GM21447 (cell line): Measurements from ENCODE around the gene SLC25A47.

Source experiments
- ATAC-seq: cut with Tn5 transposase; IDR thresholded peaks from one replicate; pipeline ENCODE4 v1.9.1; 2021; ENCODE audit not compliant: unreplicated experiment

Gene SLC25A47

DNA sequence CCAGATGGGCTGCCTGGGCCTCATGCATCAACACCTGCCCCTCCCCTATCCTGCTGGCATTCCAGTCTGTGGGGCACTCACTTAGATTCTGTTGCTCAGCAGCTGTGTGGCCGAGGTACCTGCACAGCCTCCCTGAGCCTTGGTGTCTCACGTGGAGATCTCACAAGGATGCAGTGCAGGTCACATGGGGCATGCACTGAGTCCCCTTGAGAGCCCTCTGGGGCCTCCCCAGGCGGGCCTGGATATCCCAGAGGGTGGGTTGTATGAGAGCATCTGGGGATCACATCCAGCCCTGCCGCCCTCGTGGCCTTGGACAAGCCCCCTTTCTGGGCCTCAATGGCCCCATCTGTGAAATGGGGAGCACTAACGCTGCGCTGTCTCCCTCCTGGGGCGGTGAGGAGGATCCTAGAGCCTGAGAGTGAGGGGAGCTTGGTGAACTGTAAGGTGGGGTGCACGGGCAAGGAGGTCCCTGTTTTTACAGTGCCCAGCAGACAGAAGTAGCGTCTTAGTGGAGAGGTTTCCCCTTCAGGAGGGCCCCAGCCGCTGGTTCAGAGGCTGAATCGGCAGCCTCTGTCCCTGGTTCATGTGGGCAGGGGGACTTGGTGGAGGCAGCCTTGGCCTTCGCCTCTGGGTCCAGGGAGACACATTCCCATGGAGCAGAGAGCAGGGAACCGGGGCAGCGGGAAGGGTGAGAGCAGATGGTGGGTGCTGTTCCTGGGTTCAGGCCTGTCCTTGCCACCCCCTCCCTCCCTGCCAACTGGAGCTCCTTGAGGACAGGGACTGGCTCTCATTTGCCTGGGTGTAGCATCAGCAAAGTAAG, 791 bp upstream of the SLC25A47 start:
- ATAC-seq = no peak

DNA sequence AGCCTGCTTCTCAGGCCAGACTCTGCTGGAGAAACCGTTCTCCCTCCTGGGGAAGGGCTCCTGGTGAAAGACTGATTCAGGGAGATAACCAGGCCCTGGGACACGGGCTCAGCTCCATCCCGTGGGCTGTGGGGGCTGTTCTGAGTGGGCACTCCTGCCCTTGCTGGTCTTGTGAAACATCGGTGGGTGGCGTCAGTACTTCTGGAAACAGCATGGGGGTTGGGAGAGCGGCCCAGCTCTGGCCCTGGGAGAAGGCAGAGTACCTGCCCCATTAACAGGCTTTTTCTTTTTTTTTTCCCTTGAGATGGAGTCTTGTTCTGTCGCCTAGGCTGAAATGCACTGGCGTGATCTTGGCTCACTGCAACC, 786 bp downstream of the SLC25A47 start:
- ATAC-seq = no peak

DNA sequence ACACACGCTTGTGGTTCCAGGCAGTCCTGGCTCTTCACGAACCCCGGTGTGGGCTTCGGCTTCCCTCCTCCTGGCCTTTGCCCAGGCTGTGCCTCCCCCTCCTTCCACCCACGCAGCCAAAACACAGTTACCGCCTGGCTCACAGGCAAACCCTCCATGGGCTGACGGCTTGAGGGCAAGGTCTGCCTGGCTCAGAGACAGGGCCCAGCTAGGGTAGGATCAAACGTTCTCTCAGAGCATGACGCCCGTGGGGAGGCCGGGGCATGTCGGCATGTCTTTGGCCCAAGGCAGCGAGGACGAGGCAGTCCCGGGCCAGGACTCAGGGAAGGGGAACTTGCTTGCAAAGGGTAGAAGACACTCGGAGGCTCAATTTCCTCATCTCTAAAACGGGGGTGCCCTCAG, 2.1 kb downstream of the SLC25A47 start:
- no peak for ATAC-seq

DNA sequence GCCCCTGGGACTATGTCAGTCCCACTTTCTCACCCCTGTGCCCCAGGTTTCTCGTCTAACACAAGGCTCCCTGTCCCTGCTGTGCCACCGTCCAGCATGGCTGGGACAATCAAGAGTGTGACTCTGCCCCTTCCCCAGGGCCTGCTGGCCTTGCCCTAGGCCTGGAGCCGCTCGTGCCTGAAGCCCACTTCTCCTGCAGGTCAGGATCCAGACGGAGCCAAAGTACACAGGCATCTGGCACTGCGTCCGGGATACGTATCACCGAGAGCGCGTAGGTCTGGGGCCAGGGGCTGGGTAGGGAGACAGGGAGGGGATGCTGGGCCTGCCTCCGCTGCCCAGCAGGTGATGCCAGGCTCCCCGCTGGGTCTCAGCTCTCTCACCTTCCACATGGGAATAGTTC, 2.8 kb downstream of the SLC25A47 start:
- ATAC-seq = no peak

DNA sequence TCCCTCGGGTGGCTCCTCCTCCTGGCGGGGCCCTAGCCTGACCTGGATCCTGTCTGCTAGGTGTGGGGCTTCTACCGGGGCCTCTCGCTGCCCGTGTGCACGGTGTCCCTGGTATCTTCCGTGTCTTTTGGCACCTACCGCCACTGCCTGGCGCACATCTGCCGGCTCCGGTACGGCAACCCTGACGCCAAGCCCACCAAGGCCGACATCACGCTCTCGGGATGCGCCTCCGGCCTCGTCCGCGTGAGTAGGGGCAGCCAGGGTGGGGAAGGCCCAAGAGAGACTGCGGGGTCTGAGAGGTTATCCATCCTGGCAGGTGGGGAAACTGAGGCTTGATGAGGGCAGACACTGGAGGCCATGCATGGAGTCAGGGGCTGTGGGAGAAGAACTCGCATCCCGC, 4.0 kb downstream of the SLC25A47 start:
- no peak for ATAC-seq

DNA sequence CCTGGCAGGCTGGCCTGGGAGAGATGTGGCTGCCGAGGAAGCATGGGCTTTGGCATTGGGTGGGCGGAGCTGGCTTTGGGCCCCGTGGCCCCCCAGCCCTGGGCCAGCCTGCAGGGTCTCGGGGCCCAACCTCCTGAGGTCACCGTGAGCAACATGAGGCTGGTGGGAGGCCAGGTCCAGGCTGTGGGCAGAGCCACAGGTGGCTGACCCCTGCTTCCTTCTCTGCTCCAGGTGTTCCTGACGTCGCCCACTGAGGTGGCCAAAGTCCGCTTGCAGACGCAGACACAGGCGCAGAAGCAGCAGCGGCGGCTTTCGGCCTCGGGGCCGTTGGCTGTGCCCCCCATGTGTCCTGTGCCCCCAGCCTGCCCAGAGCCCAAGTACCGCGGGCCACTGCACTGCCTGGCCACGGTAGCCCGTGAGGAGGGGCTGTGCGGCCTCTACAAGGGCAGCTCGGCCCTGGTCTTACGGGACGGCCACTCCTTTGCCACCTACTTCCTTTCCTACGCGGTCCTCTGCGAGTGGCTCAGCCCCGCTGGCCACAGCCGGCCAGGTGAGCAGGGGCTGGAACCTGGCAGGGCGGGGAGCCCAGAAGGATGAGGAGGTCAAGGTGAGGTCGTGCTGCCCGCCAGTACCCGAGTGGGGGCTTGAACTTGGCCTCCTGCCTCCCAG, 5.5 kb downstream of the SLC25A47 start:
- no peak for ATAC-seq

DNA sequence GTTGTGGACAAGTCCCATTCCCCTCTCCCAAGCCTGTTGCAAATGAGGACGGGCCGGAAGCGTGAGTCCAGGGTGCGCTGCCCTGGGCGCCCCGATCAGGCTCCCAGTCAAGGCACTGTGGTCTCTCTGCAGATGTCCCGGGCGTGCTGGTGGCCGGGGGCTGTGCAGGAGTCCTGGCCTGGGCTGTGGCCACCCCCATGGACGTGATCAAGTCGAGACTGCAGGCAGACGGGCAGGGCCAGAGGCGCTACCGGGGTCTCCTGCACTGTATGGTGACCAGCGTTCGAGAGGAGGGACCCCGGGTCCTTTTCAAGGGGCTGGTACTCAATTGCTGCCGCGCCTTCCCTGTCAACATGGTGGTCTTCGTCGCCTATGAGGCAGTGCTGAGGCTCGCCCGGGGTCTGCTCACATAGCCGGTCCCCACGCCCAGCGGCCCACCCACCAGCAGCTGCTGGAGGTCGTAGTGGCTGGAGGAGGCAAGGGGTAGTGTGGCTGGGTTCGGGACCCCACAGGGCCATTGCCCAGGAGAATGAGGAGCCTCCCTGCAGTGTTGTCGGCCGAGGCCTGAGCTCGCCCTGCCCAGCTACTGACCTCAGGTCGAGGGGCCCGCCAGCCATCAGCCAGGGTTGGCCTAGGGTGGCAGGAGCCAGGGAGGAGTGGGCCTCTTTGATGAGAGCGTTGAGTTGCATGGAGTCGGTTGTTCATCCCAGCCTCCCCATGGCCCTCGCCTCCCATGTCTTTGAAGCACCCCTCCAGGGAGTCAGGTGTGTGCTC, 6.3 kb downstream of the SLC25A47 start:
- ATAC-seq = no peak

DNA sequence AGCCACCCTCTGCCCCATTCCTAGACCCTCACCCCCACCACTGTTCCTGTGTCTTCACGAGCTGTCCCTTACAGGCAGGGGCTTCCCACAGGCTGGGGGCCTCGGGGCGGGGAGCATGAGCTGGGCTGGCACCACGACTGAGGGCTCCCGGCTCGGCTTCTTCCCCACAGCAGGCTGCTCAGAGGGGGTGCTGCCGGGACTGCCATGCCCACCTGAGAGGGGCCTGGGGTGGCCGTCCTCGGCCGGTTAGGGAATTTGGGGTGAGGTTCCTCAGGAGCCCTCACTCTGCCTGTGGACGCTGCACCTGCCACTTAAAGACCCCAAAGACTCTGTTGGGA, 6.8 kb downstream of the SLC25A47 start:
- no peak for ATAC-seq

DNA sequence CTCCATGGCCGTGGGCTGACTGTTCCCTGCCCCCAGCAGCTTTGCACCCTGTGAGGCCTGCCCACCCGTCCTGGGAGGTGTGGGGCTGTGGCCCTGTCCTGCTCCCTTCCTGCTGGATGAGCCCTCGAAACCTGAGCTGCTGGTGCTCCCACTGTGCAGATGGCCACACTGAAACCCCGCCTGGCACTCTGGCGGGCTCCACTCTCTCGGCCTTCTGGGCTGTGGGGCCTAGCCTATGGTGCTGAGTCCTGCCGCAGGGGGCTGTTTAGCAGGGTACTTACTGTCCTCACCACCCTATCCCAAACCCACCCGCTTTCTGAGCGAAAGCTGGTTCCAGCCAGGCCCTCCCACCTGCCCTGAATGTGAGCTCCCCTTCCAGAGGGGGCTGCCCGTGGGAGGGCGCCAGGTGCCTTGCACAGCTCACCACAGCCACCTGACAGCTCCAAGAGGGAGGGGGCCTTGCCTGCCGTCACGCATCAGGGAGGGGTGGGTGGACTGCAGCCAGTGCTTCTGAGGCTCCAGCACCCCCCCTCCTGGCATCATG, 7.3 kb downstream of the SLC25A47 start:
- no peak for ATAC-seq

DNA sequence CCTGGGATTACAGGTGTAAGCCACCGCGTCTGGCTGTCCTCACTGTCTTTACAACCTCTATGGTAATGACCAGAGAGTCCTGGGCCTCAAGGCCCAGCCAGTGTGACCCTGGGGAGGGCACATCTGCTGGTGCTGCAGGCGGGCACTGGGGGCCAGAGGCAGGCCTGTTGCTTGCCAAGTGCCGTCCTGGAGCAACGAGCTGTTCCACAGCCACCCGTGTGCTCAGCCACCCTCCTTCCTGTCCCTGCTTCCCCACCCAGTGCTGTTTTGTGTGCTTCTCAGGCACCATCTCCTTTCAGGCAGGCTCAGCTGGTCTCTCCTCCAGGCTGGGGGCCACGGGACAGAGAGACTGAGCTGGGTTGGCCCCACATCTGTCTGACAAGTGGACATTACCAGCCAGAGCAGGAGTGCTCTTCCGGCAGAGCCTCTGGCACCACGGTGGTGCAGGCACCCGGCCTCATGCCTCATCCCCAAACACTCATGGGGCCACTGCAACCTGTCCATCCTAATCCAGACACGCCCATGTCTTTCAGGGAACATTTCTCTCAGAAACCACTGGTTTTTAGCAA, 9.0 kb downstream of the SLC25A47 start:
- no peak for ATAC-seq

DNA sequence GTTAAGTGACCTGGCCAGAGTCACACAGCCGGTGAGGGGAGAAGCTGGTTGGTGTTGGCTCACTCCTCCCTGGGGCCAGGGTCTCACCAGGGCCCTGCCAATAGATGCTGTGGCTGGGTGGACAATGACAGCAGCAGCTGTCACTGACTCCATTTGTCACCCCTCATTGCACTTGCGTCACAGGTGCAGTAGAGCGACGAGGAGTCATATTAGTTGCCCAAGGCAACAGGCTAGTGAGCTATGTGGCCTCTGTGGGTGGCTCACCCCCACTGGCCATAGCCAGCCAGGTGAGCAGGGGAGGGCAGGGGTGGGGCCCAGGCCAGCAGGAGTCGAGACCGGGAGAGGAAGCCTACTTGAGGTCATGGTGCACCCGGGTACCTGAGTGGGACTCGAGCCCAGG, 9.7 kb downstream of the SLC25A47 start:
- peak; percentile 55 for ATAC-seq

DNA sequence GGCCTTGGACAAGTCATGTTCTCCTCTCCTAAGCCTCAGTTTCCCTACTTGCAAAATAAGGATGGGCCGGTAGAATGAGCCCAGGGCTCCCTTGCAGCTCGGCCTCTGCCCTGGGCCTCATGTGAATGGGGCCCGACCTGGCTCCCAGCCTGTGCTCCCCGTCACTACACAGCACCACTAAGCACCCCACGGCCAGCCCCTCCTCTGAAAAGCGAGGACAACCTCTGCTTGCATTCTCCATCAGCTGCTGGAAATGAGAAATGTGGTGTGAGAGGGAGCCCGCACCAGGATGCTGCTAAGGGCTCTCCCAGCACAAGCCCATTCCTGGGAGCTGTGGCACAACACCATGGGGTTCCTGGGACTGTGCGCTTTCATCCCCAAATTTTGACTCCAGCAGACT, 10.2 kb downstream of the SLC25A47 start:
- ATAC-seq = no peak

DNA sequence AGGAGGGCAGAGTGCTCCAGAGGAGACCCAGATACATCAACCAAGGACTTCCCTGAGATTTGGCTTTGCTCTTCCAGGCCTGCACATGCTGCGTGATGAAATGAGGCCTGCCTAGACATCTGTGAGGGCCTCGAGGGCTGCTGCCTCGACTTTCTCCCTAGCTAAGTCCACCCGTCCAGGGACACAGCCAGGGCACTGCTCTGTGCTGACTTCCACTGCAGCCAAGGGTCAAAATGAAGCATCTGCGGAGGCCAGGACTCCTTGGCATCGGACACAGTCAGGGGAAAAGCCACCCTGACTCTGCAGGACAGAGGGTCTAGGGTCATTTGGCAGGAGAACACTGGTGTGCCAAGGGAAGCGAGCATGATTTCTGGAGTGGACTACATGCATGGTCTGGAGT, 10.7 kb downstream of the SLC25A47 start:
- ATAC-seq = no peak

DNA sequence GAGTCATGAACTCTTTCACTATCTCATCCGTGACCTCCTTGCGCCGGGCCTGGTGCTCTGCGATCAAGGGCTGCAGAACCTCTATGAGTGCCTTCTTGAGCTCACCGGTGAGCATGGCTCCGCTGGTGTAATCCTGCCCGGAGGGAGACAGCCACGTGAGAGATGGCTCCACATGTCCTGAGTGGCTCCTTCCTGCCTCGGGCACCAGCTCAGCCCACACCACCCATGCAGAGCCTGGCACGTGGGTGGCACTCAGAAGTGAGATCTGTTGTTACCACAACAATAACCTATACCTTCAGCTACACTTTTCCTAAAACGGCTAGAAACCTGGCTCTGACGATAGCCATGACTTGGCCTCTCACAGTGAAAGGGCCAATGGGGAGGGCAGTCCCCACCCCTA, 11.8 kb downstream of the SLC25A47 start:
- ATAC-seq = no peak

DNA sequence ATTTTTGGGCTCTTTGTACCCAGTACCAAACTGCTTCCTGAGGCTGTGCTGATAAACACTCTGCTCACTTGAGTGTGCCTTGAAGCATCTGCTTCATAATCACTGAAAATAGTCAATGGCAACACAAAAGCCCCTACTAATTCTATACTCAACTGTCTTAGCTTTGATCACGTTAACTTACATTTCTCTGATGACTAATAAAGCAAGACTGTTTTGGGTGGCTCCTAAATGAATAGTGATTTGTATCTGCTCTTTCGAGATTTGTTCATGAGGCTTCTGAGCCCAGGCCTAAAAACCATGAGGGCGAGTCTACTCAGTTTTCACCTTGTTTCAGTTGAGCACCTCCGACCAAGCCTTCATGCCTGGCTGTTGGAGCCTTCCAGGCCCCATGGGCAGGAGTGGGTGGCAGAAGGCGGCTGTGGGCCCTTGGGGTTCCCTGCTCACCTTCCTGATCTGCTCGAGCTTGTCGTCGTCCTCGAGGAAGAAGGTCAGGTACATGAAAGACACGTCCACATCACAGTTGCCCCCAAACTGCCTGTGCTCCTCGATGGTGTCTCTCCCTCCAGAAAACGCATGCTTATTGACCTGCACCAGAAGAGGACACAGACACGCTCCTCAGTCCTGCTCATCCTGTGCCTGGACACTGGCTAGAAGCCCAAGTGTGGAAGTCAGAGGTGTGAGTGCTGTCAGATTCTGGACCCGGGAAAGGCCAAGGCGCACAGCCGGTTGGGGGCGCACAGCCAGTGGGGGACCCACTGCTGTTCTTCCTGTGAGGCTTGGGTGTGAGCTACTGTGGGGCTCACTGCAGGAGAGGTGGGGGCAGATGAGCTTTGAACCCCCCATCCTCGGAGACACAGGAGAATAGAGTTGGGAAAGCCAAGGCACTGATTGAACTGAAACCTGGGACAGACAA, 13.7 kb downstream of the SLC25A47 start:
- ATAC-seq = no peak

DNA sequence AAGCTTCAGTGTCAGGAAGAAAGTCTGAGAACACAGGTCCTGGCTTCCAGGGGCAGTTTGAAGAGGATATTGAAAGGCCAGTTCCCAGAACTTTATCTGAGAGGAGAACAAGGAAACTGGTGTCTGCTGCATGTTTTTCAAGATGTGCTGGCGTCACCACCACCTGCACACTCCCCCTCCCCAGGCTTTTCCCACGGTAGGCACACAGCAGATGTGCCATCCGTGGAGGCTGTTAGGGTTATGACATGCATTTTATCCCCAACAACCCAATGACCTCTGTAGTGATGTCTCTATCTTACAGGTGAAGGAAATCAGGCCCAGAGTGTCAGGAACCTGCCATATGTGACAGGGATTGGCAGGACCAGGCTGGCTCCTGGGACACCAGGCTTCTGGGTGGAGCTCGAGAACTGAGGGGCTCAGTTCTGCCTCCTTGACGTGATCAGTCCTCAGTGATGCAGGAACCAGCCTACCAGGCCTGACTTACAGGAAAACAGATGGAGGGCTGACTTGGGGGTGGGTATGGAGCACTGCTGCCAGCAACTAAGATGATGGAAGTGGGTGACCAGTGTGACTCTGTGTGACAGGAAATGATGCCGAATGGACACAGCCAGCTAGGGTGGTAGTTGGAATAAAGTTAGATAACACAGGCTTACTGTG, 16.8 kb downstream of the SLC25A47 start:
- ATAC-seq = no peak

DNA sequence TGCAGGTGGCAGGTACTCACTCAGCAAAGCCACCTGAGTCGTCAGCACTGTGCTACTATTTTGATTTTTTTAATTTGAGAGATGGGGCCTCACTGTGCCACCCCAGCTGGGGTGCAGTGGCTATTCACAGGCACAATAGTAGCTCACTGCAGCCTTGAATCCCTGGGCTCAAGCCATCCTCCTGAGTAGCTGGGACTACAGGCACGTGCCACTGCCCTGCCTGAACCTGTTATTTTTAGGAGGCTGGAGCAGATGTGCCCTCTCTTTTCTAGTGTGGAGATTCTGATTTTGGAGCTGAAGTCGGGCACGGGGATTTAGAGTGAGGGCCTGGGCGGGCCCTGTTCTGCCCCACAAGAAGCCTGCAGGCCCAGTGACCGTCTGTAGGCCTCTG, 17.3 kb downstream of the SLC25A47 start:
- no peak for ATAC-seq

DNA sequence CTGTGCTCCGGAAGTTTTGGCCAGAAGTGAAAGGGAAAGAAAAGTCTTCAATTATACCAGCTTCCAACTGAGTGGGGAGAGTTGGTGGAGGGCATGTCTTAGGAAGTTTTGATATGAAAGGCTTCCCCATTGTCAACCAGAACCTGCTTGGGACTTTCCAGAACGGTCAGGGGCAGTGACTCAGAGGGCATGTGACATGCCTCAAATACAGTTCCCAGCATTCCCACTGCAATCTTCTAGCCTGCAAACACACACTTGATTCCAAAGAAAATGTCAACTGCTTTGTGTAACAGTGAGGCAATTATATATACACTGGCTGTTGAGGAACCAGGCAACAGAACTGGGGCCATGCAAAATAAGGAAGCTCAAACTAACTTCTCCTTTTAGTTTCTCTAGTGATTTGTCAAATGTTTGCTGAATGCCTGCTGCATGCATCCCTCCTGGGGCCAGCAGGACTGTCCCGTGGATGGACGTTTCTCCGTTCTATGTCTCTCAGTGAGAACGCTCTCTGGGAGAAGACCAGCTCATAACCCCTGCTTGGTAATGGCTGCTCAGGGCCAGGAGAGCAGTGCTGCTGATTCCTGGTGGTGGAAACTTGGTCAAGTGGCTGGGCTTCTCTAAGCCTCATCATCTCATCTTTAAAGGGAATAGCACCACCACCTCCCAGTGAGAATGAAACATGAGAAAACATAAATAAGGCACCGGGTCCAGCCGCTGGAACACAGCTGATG, 18.3 kb downstream of the SLC25A47 start:
- peak; percentile 52 for ATAC-seq

DNA sequence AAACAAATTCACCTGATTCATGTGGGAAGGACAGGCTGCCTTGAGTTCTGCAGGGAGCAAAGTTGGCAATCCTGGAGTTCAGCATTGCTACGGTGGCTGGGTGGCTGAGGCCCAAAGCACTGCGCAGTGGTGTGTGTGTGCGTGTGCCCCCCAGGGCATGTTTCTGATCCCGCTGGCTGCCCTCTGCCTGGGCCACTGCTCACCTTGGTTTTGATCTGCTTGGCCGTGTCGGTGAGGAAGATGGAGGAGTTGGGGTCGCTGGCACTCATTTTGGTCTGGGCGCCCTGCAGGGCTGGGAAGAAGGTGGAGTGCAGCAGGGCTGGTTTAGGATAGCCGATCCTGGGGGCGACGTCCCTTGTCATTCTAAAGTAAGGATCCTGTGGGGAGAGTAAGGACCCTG, 19.1 kb downstream of the SLC25A47 start:
- ATAC-seq = no peak
